Measurements from ENCODE around the gene TTC5. TPM values are rescaled to one million over a fixed set of nuclear protein-coding genes. Genes with fewer than 3 reads are reported as not detected.

The TTC5 gene
- total RNA-seq, 1 donor from 2014 or later: 32.7 TPM

GRCh38 chr14:20331053-20331613, 25.4 kb upstream of the TTC5 start:
- intact Hi-C loops (cut with micrococcal nuclease): loop anchor here (5.0 to 10.0 kb wide), 2 partner anchors 526 to 644 kb away; no protein-coding TSS in a partner anchor
- Mint-ChIP-seq H3K27me3 (no peaks in the 10 kb centered on the region), H3K27ac (no peak overlapping the region), H3K36me3 (ENCODE audit: low read depth) (peaks cover 23% of the 10 kb centered on the region), H3K9me3 (no peaks in the 10 kb centered on the region), H3K4me1 (peaks cover 40% of the 10 kb centered on the region), H3K4me3 (no peak overlapping the region)
- DNase-seq: no peak
- POLR2A ChIA-PET: no interaction called here
- CTCF ChIA-PET: interaction anchor here (5.3 to 6.9 kb wide), 2 partner anchors 277 to 360 kb away, joined by 42 to 131 read pairs; no protein-coding TSS in a partner anchor
- no peak for TF ChIP-seq CTCF (IDR thresholded peaks at IDR 0.05)
- no peak for ATAC-seq (ENCODE audit: low read depth)

- POLR2A ChIA-PET: interaction anchor here (0.7 to 5.1 kb wide), 2 partner anchors 13 to 126 kb away, joined by 3 to 60 read pairs; partner anchors contain the start of genes APEX1 and PARP2
- Mint-ChIP-seq H3K27me3 (no peaks in the 10 kb centered on the region), H3K36me3 (ENCODE audit: low read depth) (peaks cover 33% of the 10 kb centered on the region), H3K4me3 (no peak overlapping the region), H3K9me3 (no peaks in the 10 kb centered on the region), H3K27ac (no peak overlapping the region), H3K4me1 (peaks cover 40% of the 10 kb centered on the region)
- no peak for ATAC-seq (ENCODE audit: low read depth)
- intact Hi-C loops (cut with micrococcal nuclease): no loop called here
- no peak for DNase-seq
- CTCF ChIA-PET: interaction anchor here (0.8 to 6.9 kb wide), 6 partner anchors 14 to 362 kb away, joined by 3 to 131 read pairs (median 5); partner anchors contain the start of gene PARP2
- TF ChIP-seq CTCF (IDR thresholded peaks at IDR 0.05): no peak
Measured at GRCh38 chr14:20329355-20329754, 23.6 kb upstream of the TTC5 start.

GRCh38 chr14:20328705-20329104, 23.0 kb upstream of the TTC5 start:
- ATAC-seq (ENCODE audit: low read depth) (no peak), DNase-seq (no peak)
- TF ChIP-seq CTCF (IDR thresholded peaks at IDR 0.05): no peak
- Mint-ChIP-seq H3K36me3 (ENCODE audit: low read depth) (peaks cover 39% of the 10 kb centered on the region), H3K4me1 (peaks cover 40% of the 10 kb centered on the region), H3K27me3 (no peaks in the 10 kb centered on the region), H3K27ac (no peak overlapping the region), H3K4me3 (no peak overlapping the region), H3K9me3 (no peaks in the 10 kb centered on the region)
- CTCF ChIA-PET: interaction anchor here (0.8 to 6.9 kb wide), 16 partner anchors 13 to 363 kb away, joined by 3 to 131 read pairs (median 4); partner anchors contain the start of genes APEX1, OSGEP and PARP2
- intact Hi-C loops (cut with micrococcal nuclease): no loop called here
- POLR2A ChIA-PET: interaction anchor here (0.7 to 5.1 kb wide), 2 partner anchors 14 to 126 kb away, joined by 3 to 60 read pairs; partner anchors contain the start of genes APEX1 and PARP2

GRCh38 chr14:20327005-20327869, 21.5 kb upstream of the TTC5 start:
- Mint-ChIP-seq H3K27me3 (no peaks in the 10 kb centered on the region), H3K4me3 (no peak overlapping the region), H3K27ac (peak overlapping the region; percentile 42), H3K4me1 (peaks cover 26% of the 10 kb centered on the region), H3K36me3 (ENCODE audit: low read depth) (peaks cover 40% of the 10 kb centered on the region), H3K9me3 (no peaks in the 10 kb centered on the region)
- ChIA-PET POLR2A (interaction anchor here (0.8 to 5.1 kb wide), 2 partner anchors 15 to 283 kb away, joined by 4 to 60 read pairs; partner anchors contain the start of gene PARP2), CTCF (interaction anchor here (0.9 to 6.9 kb wide), 29 partner anchors 11 to 644 kb away, joined by 3 to 131 read pairs (median 4); partner anchors contain the start of genes APEX1 and OSGEP)
- DNase-seq: no peak
- intact Hi-C loops (cut with micrococcal nuclease): loop anchor here (1.0 to 2.0 kb wide), 6 partner anchors 16 to 364 kb away; partner anchors contain the start of gene PARP2
- peak; percentile 49 for ATAC-seq (ENCODE audit: low read depth)
- TF ChIP-seq CTCF (IDR thresholded peaks at IDR 0.05): no peak
